Fibroblast of lung (primary cell): Measurements from ENCODE around the gene PARD6B. TPM values are rescaled to one million over a fixed set of nuclear protein-coding genes. Genes with fewer than 3 reads are reported as not detected.
A peak's percentile ranks its signal among the peaks of the same experiment; 100 is the strongest.

Source experiments
- DNase-seq, 2 donors: peaks; one replicate each; pipeline versions ENCODE4 v3.0.0 to v3.0.0-alpha.2; 2010; ENCODE audit warnings: low read depth in 2 of 2
- H2AFZ ChIP-seq: 2 replicates; pipeline ENCODE4 v1.5.1; 2012; ENCODE audit warnings: low read length, control low read depth, inconsistent platforms
- H3K27ac ChIP-seq: 2 replicates; pipeline ENCODE4 v1.5.1; 2011; ENCODE audit warnings: low read length, control low read depth; ENCODE audit not compliant: insufficient read depth
- H3K27me3 ChIP-seq: 2 replicates; pipeline ENCODE4 v1.5.1; 2011; ENCODE audit warnings: mild to moderate bottlenecking, low read length; ENCODE audit not compliant: control insufficient read depth, insufficient read depth
- H3K36me3 ChIP-seq: 2 replicates; pipeline ENCODE4 v1.5.1; 2011; ENCODE audit warnings: low read length; ENCODE audit not compliant: control insufficient read depth, insufficient read depth
- H3K4me1 ChIP-seq: 2 replicates; pipeline ENCODE4 v1.5.1; 2011; ENCODE audit warnings: low read length; ENCODE audit not compliant: control insufficient read depth, insufficient read depth; ENCODE audit errors: extremely low read depth
- H3K4me2 ChIP-seq: 2 replicates; pipeline ENCODE4 v1.5.1; 2011; ENCODE audit warnings: low read length, control low read depth; ENCODE audit not compliant: insufficient read depth; ENCODE audit errors: extremely low read depth
- H3K4me3 ChIP-seq, 4 experiments: fragments of 200-600 bp in 1 of 4; sonication (generic) in 1 of 4; replicated peaks in 1 of 4; 2 replicates each; pipeline ENCODE4 v1.5.1; 2011 to 2016; ENCODE audit warnings: low read length in 4 of 4, low read depth in 3 of 4, mild to moderate bottlenecking in 3 of 4, control low read depth in 2 of 4, inconsistent platforms in 1 of 4, mixed read lengths in 1 of 4; ENCODE audit not compliant: insufficient read depth in 1 of 4; ENCODE audit errors: control extremely low read depth in 1 of 4
- H3K79me2 ChIP-seq: 2 replicates; pipeline ENCODE4 v1.5.1; 2012; ENCODE audit warnings: mild to moderate bottlenecking, low read length, inconsistent platforms; ENCODE audit not compliant: control insufficient read depth, insufficient read depth
- H3K9ac ChIP-seq: 2 replicates; pipeline ENCODE4 v1.5.1; 2011; ENCODE audit warnings: mild to moderate bottlenecking, low read length, control low read depth; ENCODE audit not compliant: insufficient read depth
- H3K9me3 ChIP-seq: 2 replicates; pipeline ENCODE4 v1.5.1; 2012; ENCODE audit warnings: low read depth, low read length; ENCODE audit not compliant: control insufficient read depth, insufficient read depth
- H4K20me1 ChIP-seq: 2 replicates; pipeline ENCODE4 v1.5.1; 2011; ENCODE audit warnings: low read length; ENCODE audit not compliant: control insufficient read depth, insufficient read depth; ENCODE audit errors: extremely low read depth
- EZH2 ChIP-seq: IDR thresholded peaks from 2 replicates; pipeline ENCODE4 v1.5.1; 2012; ENCODE audit warnings: low read length, control low read depth, mild to moderate bottlenecking; ENCODE audit errors: missing control alignments
- polyA plus RNA-seq, 2 donors: library from polyadenylated mRNA; depleted of rRNA in 1 of 2; stranded (reverse) in 1 of 2; unstranded in 1 of 2; fragments of >200 nt; gene quantifications; 2 replicates each; pipeline ENCODE4 v1.2.1, GENCODE V29; 2011 to 2012; ENCODE audit warnings: missing spikeins in 1 of 2
- total RNA-seq: library from RNA; depleted of rRNA; stranded (reverse); fragments of >200 nt; gene quantifications from 2 replicates; pipeline ENCODE4 v1.2.1, GENCODE V29; 2014
- TF ChIP-seq, protein P1 (sequence below), 2 donors: IDR thresholded peaks in 1 of 2; conservative IDR thresholded peaks in 1 of 2; 1 replicate in 1 of 2; 2 replicates in 1 of 2; pipeline ENCODE4 v1.5.1; 2011 to 2012; ENCODE audit warnings: low read length in 2 of 2, control low read depth in 1 of 2, inconsistent platforms in 1 of 2, low read depth in 1 of 2, mild to moderate bottlenecking in 1 of 2

The PARD6B gene
- total and polyA plus RNA-seq, 2 donors (not counting 1 experiment from before 2014, with no cell fraction given) = 0.30 to 0.83 TPM

DNA sequence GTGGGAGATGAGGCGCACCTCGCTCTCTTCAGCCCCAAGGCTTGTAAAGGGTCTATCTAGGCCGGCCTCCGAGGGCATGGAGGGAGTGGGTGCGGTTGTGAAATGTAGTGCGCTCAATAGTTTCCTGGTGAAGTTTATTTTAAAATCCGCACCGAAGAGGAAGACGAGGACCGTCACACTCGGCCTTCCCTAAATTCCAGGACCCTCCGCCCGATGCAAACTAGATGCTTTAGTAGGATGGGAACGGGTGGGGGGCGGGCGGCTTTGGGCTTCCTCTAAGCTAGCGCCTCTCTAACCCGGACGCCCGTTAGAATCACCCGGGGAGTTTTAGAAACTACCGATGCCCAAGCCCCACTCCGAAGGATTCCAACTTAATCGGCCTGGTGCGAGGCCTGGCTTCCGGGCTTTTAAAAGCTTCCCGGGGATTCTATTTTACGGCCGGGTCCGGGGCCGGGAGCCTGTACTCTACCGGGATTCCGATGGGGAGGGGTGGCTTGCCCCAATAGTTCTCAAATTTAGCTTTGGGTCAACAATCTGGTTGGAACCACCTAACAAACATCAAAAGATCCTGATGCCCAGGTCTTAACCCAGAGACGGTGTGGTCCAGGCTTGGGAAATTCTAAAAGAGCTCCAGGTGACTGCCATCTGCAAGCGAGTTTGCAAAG lies 62.9 kb downstream of the PARD6B start:
- Histone ChIP-seq H3K27ac (peak overlapping the region; percentile 10), H3K4me3 (peak overlapping the region; percentile 29 to 48 (median 46)), H2AFZ (peak overlapping the region; percentile 45), H3K36me3 (no peaks in the 10 kb centered on the region), H3K9me3 (no peaks in the 10 kb centered on the region), H4K20me1 (no peaks in the 10 kb centered on the region), H3K4me1 (peaks cover 6% of the 10 kb centered on the region), H3K9ac (no peak overlapping the region), H3K27me3 (no peaks in the 10 kb centered on the region), H3K79me2 (no peaks in the 10 kb centered on the region), H3K4me2 (peak overlapping the region; percentile 81)
- no peak for DNase-seq
- TF ChIP-seq, protein P1, sequence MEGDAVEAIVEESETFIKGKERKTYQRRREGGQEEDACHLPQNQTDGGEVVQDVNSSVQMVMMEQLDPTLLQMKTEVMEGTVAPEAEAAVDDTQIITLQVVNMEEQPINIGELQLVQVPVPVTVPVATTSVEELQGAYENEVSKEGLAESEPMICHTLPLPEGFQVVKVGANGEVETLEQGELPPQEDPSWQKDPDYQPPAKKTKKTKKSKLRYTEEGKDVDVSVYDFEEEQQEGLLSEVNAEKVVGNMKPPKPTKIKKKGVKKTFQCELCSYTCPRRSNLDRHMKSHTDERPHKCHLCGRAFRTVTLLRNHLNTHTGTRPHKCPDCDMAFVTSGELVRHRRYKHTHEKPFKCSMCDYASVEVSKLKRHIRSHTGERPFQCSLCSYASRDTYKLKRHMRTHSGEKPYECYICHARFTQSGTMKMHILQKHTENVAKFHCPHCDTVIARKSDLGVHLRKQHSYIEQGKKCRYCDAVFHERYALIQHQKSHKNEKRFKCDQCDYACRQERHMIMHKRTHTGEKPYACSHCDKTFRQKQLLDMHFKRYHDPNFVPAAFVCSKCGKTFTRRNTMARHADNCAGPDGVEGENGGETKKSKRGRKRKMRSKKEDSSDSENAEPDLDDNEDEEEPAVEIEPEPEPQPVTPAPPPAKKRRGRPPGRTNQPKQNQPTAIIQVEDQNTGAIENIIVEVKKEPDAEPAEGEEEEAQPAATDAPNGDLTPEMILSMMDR (conservative IDR thresholded peaks at IDR 0.05 in 1 of 2, IDR thresholded peaks at IDR 0.05 in 1 of 2; ENCODE audit: low read depth in 1 of 2, low read length in 2 of 2) = peak in 1 of 2 donors; percentile 3
- TF ChIP-seq EZH2 = no peak

DNA sequence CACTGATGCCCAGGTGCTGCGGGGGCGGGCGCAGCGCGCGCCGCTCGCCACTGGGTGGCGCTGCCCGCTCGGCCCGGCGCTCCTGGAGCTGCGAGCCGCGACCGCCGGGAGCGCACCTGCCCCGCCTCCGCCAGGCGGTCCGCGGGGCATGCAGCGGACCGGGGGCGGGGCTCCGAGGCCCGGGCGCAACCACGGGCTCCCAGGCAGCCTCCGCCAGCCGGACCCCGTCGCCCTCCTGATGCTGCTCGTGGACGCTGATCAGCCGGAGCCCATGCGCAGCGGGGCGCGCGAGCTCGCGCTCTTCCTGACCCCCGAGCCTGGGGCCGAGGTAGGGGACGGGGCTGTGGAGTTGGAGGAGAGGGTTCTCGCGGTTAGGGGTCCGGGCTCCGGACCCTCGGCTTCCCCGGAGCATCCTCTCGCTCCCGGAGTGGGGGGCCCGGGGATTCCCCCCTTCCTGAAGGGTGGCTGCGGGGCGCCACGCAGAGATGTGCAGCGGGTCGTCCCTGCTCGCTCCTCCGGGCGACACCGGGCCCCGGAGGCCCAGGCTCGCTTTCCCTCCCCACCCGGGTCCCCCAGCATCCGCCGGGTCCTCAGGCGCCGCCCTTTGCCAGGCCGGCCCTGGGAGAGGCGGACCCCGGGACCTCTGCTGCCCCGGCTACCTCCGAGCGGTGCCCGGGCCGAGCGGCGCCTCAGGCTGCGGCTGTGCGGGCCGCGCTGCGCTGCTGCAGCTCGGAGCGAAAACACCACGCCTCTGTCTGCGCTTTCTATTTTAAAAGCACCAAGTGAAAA lies 63.7 kb downstream of the PARD6B start, which contains the start of gene BCAS4:
BCAS4 (plus strand) TSS at position 216 of the 789 bp plus-strand sequence; CDS start at position 239, 23 bp downstream.
- Histone ChIP-seq H4K20me1 (no peaks in the 10 kb centered on the region), H3K9me3 (no peaks in the 10 kb centered on the region), H3K79me2 (no peaks in the 10 kb centered on the region), H3K27ac (peak within 1 kb of the TSS; percentile 71), H3K9ac (peak within 1 kb of the TSS; percentile 70), H3K27me3 (no peaks in the 10 kb centered on the region), H2AFZ (peak within 1 kb of the TSS; percentile 77), H3K4me2 (peak within 1 kb of the TSS; percentile 81), H3K36me3 (no peaks in the 10 kb centered on the region), H3K4me1 (peaks cover 5% of the 10 kb centered on the region), H3K4me3 (peak within 1 kb of the TSS; percentile 67 to 96 (median 88))
- no peak for TF ChIP-seq EZH2
- TF ChIP-seq, protein P1 (conservative IDR thresholded peaks at IDR 0.05 in 1 of 2, IDR thresholded peaks at IDR 0.05 in 1 of 2; ENCODE audit: low read depth in 1 of 2, low read length in 2 of 2) = peak; percentile 50 to 52
- peak; percentile 71 to 73 for DNase-seq

DNA sequence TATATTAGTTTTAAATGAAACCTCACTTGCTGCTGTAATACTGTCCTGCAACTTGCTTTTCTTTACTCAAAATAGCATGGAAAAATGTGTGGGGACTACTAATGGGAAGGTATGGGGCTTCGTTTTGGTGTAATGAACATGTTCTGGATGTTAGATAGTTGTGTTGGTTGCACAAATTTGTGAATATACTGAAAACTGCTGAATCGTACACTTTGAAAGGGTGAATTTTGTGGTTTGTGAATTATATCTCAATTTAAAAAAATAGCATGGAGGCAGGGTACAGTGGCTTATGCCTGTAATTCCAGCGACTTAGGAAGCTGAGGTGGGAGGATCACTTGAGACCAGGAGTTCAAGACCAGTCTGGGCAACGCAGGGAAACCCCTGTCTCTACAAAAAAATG lies 65.8 kb downstream of the PARD6B start:
- H3K4me2 ChIP-seq = no peak overlapping the region
- no peaks in the 10 kb centered on the region for H3K4me1 ChIP-seq
- no peak for DNase-seq
- no peak overlapping the region for H3K27ac ChIP-seq
- no peak overlapping the region for H2AFZ ChIP-seq
- no peaks in the 10 kb centered on the region for H3K27me3 ChIP-seq
- no peaks in the 10 kb centered on the region for H4K20me1 ChIP-seq
- H3K9ac ChIP-seq = no peak overlapping the region
- H3K79me2 ChIP-seq = no peaks in the 10 kb centered on the region
- H3K9me3 ChIP-seq = no peaks in the 10 kb centered on the region
- H3K4me3 ChIP-seq = no peak overlapping the region
- H3K36me3 ChIP-seq = no peaks in the 10 kb centered on the region
- TF ChIP-seq, protein P1 (conservative IDR thresholded peaks at IDR 0.05 in 1 of 2, IDR thresholded peaks at IDR 0.05 in 1 of 2; ENCODE audit: low read depth in 1 of 2, low read length in 2 of 2) = no peak
- no peak for TF ChIP-seq EZH2
